Right forelimb (tissue), 1 donor: ENCODE data around the gene AHI1.

Experiments used
- DNase-seq: peaks from one replicate; pipeline ENCODE4 v3.0.0-alpha.2; 2018

AHI1 gene

DNA sequence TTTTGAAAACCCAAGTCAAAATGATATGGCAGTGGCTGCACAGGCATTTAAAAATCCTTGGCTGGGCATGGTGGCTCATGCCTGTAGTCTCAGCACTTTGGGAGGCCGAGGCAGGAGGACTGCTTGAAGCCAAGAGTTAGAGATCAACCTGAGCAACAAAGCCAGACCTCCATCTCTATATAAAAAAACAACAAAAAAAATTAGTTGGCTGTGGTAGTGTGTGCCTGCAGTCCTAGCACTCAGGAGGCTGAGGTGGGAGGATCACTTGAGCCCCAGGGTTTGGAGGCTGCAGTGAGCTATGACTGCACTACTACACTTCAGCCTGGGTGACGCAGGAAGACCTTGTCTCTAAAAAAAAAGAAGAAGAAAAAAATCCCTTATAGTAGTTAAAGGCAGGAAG lies 173.6 kb downstream of the AHI1 start:
- DNase-seq = no peak

DNA sequence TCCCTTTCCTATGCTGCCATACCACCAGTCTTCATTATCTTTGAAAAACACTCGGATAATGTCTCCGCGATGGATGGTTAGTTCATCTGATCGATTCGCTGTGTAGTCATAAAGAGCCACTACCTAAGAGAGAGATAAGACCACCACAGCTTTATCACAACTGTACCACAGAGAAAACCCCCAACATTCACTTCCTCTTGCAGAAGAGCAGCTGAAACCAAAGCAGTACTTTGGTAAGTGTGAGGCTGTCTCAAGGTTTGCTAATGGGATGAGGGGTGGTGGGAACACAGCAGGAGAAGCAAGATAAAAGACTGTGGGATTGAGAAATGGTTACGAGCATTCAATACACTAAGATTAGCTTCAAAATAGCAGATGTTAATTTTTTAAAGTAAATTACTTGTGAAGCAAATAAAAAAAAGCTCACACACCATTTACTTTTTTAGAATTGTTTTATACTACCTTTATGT lies 174.3 kb downstream of the AHI1 start:
- DNase-seq = no peak

DNA sequence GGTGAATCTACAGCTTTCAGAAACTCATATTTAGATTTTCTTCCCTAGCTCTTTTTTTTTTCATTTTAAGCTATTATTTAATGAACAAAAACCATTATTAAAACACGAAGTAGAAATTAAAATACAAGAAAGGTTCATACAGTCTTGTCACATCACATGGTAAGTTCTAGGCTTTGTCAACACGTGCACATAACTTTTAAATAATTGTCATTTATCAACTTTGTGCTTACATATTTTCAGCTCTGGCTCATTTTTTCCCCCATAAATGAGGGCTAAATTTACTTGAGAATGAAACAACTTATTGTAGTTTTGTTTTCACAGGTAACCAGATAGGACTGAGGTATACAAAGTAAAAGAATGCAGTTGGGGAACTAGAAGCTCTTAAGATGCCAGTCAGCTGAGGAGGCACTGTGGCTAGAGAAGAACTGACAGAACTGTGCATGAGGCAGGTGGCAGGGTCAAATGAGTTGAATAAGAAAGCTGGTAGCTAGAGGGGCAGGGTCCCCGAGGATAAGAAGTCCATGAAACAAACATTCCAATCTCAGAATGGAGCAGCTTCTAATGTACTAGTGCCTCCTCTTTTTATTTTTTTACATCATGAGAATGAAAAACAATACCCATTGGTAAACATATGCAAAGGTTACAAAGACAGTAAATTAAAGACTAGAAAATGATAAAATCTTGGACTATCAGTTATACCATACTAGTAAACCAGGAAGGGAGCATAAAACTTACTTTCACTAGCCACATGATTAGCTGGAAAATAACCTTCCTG lies 174.9 kb downstream of the AHI1 start:
- DNase-seq = no peak

DNA sequence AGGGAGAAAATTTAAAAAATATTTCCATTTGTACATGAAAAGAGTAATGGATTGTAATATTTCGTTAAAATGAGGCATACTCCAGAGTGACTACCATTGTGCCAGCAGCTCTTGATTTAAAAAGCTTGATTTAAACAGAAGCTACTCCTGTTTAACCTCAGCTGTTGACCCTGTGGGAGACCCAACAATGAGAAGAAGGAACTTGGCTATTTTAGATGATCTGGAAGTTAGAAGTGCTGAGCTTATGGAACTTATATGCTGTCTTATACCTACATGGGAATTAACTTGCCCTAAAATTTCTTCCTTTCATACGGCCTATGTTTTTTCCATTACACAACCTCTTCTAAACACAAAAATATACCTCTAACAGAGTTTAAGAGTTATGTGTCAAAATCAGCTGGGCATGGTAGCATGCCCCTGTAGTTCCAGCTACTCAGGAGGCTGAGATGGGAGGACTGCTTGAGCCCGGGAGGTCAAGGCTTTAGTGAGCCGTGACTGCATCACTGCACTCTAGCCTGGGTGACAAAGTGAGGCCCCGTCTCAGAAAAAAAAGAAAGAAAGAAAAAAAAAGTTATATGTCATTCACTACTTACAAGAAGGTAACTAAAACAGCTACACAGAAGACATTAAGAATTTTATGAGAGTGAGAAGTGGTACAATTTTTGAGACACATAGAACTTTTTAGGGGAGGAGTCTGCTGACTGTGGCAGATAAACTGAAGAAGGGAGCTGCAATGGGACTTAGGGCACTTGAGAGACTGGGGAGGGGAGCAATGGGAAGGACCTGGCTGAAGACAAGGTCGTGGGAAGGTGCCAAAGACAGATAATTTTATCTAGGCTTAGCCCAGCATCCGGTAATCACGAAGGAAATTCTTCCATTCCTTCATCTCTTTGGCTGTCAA lies 176.6 kb downstream of the AHI1 start:
- DNase-seq = no peak

DNA sequence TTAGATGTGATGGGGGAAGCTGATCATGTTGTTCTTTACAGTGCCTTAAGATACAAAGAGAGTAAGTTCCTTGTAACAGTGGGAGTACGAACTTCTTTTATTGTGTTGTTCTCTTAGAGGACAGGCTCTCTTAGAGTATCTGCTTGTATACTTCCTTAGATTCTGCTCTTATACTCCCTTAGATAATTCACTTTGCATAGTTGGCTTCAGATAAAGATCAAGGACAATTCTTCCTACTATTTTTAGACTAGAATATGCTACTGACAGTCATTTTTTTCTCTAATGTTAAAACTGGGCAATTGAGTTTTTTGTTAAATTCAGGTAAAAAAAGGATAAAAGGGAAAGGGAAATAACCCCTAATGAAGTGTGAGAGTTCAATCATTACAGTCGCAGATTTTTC lies 177.7 kb downstream of the AHI1 start:
- DNase-seq = no peak

DNA sequence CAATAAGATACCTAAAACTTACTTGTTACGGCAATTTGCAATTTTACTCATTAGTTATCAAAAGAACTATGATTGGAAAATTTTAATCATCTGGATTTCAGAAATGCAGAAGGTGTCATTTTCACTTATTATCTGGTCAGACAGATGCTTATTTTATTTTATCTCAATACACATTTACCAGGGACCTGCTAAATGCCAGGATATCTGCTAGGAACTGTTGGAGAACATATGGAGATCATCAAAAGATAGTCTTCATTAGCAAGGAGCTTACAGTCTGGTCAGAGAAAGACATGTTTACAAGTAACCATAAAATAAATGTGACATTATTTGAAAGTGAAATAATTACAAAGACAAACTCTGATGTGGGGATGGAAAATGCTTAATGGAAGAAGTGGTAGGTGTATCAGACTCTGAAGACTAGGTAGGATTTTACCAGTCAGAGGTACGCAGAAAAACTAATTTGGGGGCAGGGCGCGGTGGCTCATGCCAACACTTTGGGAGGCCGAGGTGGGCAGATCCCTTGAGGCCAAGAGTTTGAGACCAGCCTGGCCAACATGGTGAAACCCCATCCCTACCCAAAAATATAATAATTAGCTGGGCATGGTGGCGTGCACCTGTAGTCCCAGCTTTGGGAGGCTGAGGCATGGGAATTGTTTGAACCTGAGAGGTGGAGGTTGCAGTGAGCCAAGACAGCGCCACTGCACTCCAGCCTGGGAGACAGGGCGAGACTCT lies 178.6 kb downstream of the AHI1 start:
- DNase-seq = no peak

DNA sequence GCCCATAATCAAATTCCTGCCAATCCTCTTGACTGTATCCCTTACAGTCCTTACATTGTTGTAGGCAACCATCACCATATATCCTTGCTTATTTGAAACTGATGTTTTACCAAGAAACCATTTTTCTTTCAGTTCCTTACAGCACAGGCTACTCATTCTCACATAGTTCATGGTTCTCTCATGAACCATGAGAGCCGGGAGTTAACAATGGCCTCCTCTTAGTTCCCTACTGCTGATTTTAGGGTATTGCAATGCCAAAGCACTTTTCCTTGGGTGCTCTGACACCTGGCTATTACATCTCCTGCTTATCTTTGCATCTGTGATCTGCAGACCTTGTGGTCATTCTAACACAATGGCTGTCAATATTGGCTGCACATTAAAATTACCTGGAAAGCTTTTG lies 183.0 kb downstream of the AHI1 start:
- no peak for DNase-seq

DNA sequence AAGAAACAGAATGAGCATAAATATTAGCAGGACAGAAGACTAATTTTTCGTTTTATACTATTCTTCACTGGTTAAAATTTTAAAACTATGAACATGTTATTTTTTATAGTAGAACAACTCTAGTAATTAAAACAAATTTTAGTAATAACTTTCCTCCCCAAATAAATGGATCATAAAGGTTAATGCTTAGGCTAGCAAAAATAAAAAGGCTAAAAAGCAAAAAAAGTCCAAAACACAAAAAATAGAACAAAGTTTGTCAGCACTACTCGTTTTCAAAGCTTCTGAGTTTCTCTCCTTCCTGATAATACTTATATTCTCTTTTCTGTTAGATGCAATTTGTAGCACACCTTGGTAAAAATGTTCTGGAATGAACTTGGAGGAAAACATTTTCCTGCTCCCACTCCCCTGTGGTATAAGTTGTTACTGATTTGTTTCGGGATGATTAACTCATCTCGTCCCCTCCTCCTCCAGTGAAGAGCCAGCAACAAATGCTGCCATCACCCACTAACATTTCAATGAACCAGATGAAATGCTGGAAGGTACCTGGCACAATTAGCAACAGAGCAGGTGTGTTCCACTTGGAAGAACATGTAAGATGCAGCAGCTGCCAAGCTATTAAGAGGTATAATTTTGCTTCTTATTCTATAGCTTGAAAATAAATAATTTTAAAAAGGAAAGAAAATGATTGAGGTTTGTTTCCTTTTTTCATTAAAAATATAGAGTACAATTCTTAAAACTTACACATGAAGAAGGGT lies 185.9 kb downstream of the AHI1 start:
- no peak for DNase-seq

DNA sequence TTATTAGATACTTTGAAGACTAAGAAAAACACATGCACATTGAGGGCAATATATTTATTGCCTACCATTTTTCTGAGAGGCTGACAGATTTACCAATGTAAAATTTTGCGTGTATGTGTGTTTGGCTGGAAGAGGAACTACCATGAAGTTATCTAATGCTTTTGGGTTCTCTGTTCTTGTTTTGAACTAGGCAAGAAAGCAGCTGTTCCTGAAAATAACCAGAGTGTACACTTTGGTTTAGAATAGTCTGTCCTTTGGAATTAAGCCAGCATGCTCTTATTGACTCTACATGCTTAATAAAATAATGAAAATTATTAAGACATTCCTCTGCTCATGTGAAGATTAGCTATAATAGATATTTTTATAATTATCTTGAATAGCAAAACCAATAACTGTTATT lies 187.2 kb downstream of the AHI1 start:
- DNase-seq = no peak

DNA sequence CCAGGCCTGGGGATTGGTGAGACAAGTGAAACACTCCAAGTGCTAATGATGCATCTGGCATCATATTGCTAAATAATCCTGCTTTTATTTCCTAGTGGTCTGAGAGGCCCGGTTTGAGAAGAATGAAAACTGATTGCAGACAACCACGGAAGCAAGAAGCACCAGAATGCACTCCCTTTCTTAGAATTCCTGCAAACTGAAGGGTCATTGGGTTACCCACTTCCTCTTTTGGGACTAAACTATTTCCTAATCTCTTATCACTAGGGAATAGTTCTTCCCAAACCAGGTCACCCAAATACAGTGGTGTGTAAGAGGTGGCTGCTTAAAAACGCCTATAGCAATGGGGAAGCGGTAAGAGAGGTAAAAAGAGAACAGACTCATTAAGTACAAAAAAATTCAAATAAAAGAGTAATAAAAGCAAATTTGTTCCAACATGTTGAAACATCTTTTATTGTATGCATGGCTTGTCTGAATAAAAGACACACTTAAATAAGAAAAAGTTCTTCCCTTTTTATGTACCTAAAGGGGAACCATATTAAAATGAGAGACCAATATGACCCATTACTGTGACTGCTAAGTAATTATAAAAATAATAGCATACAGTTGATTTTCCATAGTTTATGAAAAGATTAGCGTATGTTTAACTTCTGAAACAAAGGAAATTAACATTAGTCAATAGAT lies 190.7 kb downstream of the AHI1 start:
- no peak for DNase-seq

DNA sequence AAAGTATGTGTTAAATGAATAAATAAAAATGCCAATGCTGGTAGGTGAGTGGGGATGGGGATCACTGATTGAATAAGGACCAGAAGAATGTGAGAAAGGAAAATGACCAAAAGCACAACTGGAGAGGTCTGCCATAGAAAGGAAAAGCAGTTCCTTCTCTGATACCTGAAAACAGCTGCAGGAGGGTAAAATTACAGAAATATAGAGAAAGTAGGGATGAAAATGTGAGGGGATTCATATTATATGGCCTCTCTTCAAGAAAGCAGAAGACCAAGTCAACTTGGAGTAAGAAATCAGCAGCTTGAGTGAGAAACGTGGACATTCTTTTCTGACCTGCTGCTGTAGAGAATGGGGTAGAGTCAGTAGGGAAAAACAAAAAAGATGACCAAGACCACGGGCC lies 191.4 kb downstream of the AHI1 start:
- no peak for DNase-seq

DNA sequence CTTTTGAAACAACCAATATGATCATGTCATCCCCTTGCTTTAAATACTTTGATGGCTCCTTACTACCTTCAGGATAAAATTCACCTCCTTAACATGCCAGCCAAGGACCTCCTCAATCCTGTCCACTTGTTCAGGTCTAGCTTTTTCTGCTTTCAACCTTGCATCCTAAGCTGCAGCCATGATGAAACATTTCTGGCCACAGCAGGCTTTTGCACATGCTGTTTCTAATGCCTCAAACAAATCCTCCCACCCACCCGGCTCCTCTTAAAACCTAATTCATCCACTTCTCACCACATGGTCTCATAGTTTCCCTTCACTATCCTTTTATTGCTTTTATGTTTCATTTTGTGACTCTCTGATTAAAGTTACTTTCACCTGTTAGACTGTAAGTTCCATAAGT lies 191.9 kb downstream of the AHI1 start:
- no peak for DNase-seq

DNA sequence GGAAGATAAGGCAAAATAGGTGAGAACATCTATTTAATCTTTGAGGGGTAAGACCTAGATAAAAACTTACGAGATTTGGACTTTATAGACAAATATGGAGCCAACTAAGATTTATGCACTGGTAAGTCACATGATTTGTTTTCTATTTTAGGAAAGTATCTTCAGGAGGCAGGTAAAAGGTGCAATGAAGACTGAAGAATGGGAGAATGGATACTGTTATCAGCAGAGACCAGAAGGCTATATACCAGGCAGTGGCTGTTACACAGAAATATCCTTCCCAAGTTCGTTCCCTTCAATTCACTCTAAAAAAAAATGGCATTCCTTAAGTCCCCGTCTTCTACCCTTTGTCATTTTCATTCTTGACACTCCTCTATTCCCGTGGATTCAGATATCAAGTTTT lies 192.7 kb downstream of the AHI1 start:
- no peak for DNase-seq

DNA sequence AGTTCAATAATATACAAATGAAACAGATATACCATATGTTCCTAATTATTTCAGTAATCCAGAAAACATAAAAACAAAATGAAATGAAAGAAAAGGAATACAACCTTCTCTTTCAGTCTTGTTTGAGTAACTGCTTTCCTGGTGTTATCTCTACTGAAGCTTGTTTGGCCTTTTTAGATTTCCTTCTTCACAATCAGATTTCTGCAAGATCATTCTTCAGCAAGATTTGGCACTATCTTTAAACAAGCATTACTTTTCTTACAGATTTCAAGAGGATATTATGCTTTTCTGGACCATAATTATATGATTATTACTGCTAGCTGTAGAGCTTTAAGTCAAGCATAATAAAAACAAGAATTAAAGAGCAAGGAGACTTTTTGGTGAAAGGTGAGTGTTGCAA lies 196.2 kb downstream of the AHI1 start:
- DNase-seq = no peak

DNA sequence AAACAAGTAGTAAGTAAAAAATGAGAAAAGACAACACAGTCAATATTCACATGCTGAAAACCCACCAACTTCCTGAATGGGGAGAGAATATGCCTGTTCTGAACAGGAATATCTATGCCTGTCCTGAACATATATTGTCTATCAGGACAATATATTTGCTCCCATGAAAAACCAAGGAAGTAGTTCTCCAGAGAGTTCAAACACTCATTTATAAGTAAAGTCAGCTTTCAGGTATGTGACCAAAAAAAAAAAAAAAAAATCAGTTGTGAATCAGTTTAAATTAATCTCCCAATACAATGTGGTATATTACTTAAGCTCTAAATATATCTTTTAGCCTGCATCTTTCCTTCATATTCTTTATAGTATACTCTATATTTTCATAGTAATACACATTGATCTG lies 197.0 kb downstream of the AHI1 start:
- no peak for DNase-seq

DNA sequence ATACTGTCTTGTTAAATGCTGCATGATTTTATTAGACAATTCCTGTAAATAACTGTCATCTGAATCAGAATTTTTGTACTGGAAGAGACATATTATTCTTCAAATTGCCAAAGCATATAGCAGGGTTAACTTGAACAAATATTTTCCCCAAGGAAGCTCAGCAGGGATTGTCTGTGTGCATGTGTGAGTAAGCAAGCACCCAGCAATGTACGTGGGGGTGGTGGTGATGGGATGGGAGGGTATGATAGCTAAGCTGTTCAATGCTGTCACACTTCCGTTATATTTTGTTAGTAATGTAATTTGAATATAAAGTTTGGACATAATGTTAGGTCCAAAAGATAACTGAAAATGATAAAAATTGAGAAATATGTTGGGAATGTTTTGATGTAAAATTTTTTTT lies 198.3 kb downstream of the AHI1 start:
- DNase-seq = no peak

DNA sequence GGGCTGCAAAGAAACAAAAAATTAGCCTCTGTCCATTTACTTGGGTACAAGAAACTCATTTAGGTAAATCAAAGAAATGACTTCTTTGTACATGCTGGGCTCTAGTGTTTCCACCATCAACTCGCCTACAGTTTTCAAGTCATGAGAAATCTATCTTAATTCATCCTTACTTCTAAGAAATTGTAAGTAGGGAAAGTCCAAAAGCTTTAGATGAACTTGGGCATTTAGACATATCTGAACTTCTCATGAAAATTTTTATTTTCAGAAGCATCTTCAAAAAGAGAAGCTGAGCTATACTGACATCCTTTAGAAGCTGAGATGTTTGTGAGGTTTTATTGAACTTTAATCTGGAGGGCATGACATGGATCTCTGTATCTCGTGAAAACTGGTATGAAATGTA lies 199.1 kb downstream of the AHI1 start:
- no peak for DNase-seq

DNA sequence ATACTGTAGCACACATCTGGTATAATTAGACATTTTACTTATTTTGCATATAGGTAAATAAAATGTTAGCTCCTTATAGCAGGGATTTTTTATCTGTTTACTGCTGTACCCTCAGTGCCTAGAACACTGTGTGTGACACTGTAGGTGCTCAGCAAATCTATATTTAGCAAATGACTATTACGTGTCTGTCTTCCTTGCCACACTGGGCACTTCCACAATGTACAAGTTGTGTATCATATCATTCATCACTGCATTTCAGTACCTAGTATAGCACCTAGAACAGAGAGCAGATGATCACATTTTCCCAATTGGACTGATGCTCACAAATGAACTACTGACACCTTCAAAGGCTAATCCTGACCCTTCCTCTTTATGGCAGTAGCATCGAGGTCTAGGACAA lies 200.8 kb downstream of the AHI1 start:
- DNase-seq = no peak

DNA sequence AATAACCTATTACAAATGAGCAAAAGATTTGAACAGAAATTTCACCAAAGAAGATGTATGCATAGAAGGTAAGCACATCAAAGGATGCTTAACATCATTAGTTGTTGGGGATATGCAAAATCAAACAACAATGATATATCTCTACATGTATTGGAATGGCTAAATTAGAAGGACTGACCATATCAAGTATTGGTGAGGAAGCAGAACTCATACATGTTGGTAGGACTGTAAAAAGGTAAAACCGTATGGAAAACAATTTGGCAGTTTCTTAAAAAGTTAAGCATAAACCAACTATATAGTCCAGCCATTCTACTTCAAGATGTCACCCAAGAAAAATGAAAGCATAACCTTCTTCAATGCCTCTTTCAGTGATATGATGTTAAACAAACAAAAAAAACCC lies 202.5 kb downstream of the AHI1 start:
- DNase-seq = no peak

DNA sequence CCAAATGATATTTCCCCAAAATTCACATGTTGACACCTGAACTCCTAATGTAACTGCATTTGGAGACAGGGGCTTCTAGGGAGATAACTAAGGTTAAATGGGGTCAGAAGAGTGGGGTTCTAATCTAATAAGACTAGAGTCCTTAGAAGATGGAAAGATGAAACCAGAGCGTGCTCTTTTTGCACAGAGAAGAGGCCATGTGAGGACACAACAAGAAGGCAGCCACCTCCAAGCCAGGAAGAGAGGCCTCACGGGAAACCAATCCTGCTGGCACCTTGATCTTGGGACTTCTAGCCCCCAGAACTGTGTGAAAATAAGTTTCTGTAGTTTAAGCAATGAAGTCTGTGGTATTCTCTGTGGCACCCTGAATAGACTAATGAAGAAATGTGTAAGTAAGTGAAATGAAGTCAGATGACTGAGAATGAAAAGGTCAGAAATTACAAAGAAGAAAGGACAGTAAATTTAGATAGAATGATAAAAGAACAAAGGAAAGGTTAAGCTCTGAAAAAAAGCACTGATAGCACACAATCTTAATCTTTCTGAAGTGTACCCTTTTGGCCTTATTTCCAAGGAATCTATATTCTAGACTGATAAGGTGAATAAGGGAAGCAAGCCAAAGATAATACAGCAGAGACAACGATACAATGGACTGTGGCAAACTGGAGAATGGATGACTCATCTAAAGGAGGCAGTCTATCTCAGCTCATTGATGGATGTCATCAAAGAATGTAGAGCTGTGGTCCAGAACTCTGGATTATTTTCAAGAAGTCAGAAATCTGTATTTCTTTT lies 206.1 kb downstream of the AHI1 start:
- no peak for DNase-seq

DNA sequence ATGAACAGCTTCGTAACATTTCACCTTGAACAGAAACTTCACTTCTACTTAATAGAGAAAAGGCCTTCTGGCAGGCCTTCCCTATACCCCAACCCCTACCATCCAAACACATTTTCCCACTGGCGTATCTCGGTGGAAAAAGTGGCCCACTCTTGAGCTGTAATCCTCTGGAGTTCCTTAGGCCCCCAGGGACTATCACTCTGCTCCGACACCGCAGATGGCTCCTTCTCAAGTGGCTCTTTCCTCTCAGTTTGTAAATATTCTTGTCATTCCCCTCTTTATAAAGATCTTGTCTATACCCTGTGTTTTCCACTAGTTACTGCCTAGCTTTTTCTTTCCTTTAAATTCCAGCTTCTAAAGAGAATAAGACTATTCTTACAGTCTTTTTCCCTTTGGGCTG lies 207.7 kb downstream of the AHI1 start:
- no peak for DNase-seq
